Adrenal gland (tissue), 12 donors: Measurements from ENCODE around the gene BEND7. TPM values are rescaled to one million over a fixed set of nuclear protein-coding genes. Genes with fewer than 3 reads are reported as not detected.

Experiments
- DNase-seq, 7 donors: peaks; one replicate each; pipeline ENCODE4 v3.0.0-alpha.2; 2019 to 2020
- H3K27ac ChIP-seq, 5 donors: fragments of 200-600 bp; sonication (generic) in 4 of 5; 1 replicate in 3 of 5; 2 replicates in 2 of 5; pipeline versions ENCODE4 v1.5.1 to v1.8.0; 2016 to 2020; ENCODE audit warnings: mild to moderate bottlenecking in 1 of 5
- H3K27me3 ChIP-seq: fragments of 200-600 bp; 2 replicates; pipeline ENCODE4 v1.8.0; 2021
- H3K36me3 ChIP-seq, 2 donors: fragments of 200-600 bp; replicated peaks in 1 of 2; 1 replicate in 1 of 2; 2 replicates in 1 of 2; pipeline versions ENCODE4 v1.5.1 to v1.8.0; 2018 to 2022
- H3K4me1 ChIP-seq, 2 donors: fragments of 200-600 bp; replicated peaks in 1 of 2; 1 replicate in 1 of 2; 2 replicates in 1 of 2; pipeline versions ENCODE4 v1.5.1 to v1.8.0; 2018 to 2021
- H3K4me3 ChIP-seq, 4 donors: fragments of 200-600 bp; sonication (generic) in 3 of 4; one replicate each; pipeline ENCODE4 v1.5.1; 2016 to 2018
- H3K9me3 ChIP-seq, 3 donors: fragments of 200-600 bp; sonication (generic) in 1 of 3; replicated peaks in 1 of 3; 1 replicate in 2 of 3; 2 replicates in 1 of 3; pipeline versions ENCODE4 v1.5.1 to v1.8.0; 2016 to 2021
- CTCF ChIP-seq, 6 experiments: fragments of 450-650 bp in 4 of 6; fragments of 200-600 bp in 2 of 6; sonication (generic) in 1 of 6; IDR thresholded peaks; 1 replicate in 5 of 6; 2 replicates in 1 of 6; pipeline versions ENCODE4 v1.5.1 to v1.8.0; 2016 to 2021; ENCODE audit warnings: antibody characterized with exemption in 6 of 6, mild to moderate bottlenecking in 2 of 6, moderate library complexity in 1 of 6
- POLR2A ChIP-seq, 2 donors: fragments of 450-650 bp; IDR thresholded peaks; one replicate each; pipeline ENCODE4 v1.6.1; 2017; ENCODE audit warnings: antibody characterized with exemption in 2 of 2, mild to moderate bottlenecking in 2 of 2, moderate library complexity in 1 of 2
- WGBS, 4 donors: extraction: QIAGEN DNeasy Blood & Tissue Kit in 2 of 4; methylation state at CpG; one replicate each; pipeline versions ENCODE4 v1.1.5 to v1.1.7; 2013 to 2017; 5-methylcytosine and 5-hydroxymethylcytosine counted together
- intact Hi-C, 2 donors: fragments of 100-400 bp; cut with DNase I; formaldehyde crosslinking; loops; one replicate each; pipeline versions ENCODE4 v1.14.1 to v1.15.0; 2022 to 2023
- polyA plus RNA-seq, 3 donors: library from polyadenylated mRNA; stranded (reverse); fragments of 200-250 nt in 2 of 3; fragments of 350-450 nt in 1 of 3; fragmentation: Illumina TruSeq in 1 of 3; extraction: RNeasy Lipid Tissue Mini Kit (QIAGEN cat#74804) in 1 of 3; gene quantifications; one replicate each; pipeline ENCODE4 v1.2.3, GENCODE V29; 2013 to 2014
- total RNA-seq, 9 donors: library from RNA; depleted of rRNA in 4 of 9; stranded (reverse); fragments of >200 nt in 4 of 9; fragments of 120-200 nt in 1 of 9; fragmentation: NEBNext Ultra II Directional in 1 of 9; extraction: Animal tissue kit (Norgen Biotek cat#: 25700) in 1 of 9; gene quantifications; one replicate each; pipeline versions ENCODE4 v1.1.0 to v1.2.4, GENCODE V29; 2013 to 2023
- donor health status: healthy with polysubstance abuse.
- donor health status: Bipolar disorder and iron deficiency.
- donor health status: DM: yes; HTN: yes; CAD: no.
- donor health status: DM: no; HTN: no; CAD: no.
- donor health status: DM: no; HTN: no; CAD: no.
- donor health status: DM: yes; HTN: yes; CAD: no.

BEND7 gene
- total and polyA plus RNA-seq, 12 donors, result 5.3 to 21.5 (median 13.7) TPM

- Histone ChIP-seq H3K4me1 (no peaks in the 10 kb centered on the region), H3K27ac (no peak overlapping the region), H3K9me3 (no peaks in the 10 kb centered on the region), H3K36me3 (no peaks in the 10 kb centered on the region), H3K4me3 (no peak overlapping the region), H3K27me3 (no peaks in the 10 kb centered on the region)
- no peak for DNase-seq
- no peak for TF ChIP-seq CTCF (IDR thresholded peaks at IDR 0.05)
- TF ChIP-seq POLR2A (IDR thresholded peaks at IDR 0.05), result no peak
- intact Hi-C loops, result no loop called here
Measured at GRCh38 chr10:13462551-13462950, 66.3 kb downstream of the BEND7 start.

- Histone ChIP-seq H3K27ac (no peak overlapping the region), H3K4me1 (no peaks in the 10 kb centered on the region), H3K36me3 (no peaks in the 10 kb centered on the region), H3K4me3 (no peak overlapping the region), H3K9me3 (no peaks in the 10 kb centered on the region), H3K27me3 (no peaks in the 10 kb centered on the region)
- TF ChIP-seq POLR2A (IDR thresholded peaks at IDR 0.05), result no peak
- TF ChIP-seq CTCF (IDR thresholded peaks at IDR 0.05), result no peak
- intact Hi-C loops, result no loop called here
- 87 to 96% (median 91%) methylated on average over 4 of the region's 4 CpGs for WGBS, 4 donors
- DNase-seq, result no peak
Measured at GRCh38 chr10:13458687-13459012, 70.2 kb downstream of the BEND7 start.

GRCh38 chr10:13457958-13458686 is 70.7 kb downstream of the BEND7 start:
- TF ChIP-seq CTCF (IDR thresholded peaks at IDR 0.05), result no peak
- TF ChIP-seq POLR2A (IDR thresholded peaks at IDR 0.05), result no peak

GRCh38 chr10:13453896-13454295 is 74.9 kb downstream of the BEND7 start:
- no peak overlapping the region for H3K27ac ChIP-seq
- no peaks in the 10 kb centered on the region for H3K4me1 ChIP-seq
- DNase-seq, result no peak
- no peak for TF ChIP-seq POLR2A (IDR thresholded peaks at IDR 0.05)
- no peak for TF ChIP-seq CTCF (IDR thresholded peaks at IDR 0.05)
- H3K27me3 ChIP-seq, result no peaks in the 10 kb centered on the region
- WGBS, 4 donors, result 67 to 82% (median 74%) methylated on average over 8 of the region's 8 CpGs
- H3K4me3 ChIP-seq, result no peak overlapping the region
- intact Hi-C loops, result no loop called here
- H3K36me3 ChIP-seq, result no peaks in the 10 kb centered on the region
- H3K9me3 ChIP-seq, result no peaks in the 10 kb centered on the region

More at GRCh38 chr10:13457958-13458686, 70.7 kb downstream of the BEND7 start:
- Histone ChIP-seq H3K4me1 (no peaks in the 10 kb centered on the region), H3K27ac (no peak overlapping the region), H3K27me3 (no peaks in the 10 kb centered on the region), H3K4me3 (no peak overlapping the region), H3K9me3 (no peaks in the 10 kb centered on the region), H3K36me3 (no peaks in the 10 kb centered on the region)
- DNase-seq, result no peak
- intact Hi-C loops, result no loop called here
- WGBS, 4 donors, result 89 to 92% (median 91%) methylated on average over 13 of the region's 13 CpGs
